ENCODE results near the gene MGLL. TPM values are rescaled to one million over a fixed set of nuclear protein-coding genes. Genes with fewer than 3 reads are reported as not detected.
A peak's percentile ranks its signal among the peaks of the same experiment; 100 is the strongest.

MGLL gene
- total and polyA plus RNA-seq, 9 of the 15 experiments (the other 6 are each of a cell fraction or from before 2014, with no cell fraction given), result 0.12 to 0.32 (median 0.18) TPM; not detected in 6

DNA sequence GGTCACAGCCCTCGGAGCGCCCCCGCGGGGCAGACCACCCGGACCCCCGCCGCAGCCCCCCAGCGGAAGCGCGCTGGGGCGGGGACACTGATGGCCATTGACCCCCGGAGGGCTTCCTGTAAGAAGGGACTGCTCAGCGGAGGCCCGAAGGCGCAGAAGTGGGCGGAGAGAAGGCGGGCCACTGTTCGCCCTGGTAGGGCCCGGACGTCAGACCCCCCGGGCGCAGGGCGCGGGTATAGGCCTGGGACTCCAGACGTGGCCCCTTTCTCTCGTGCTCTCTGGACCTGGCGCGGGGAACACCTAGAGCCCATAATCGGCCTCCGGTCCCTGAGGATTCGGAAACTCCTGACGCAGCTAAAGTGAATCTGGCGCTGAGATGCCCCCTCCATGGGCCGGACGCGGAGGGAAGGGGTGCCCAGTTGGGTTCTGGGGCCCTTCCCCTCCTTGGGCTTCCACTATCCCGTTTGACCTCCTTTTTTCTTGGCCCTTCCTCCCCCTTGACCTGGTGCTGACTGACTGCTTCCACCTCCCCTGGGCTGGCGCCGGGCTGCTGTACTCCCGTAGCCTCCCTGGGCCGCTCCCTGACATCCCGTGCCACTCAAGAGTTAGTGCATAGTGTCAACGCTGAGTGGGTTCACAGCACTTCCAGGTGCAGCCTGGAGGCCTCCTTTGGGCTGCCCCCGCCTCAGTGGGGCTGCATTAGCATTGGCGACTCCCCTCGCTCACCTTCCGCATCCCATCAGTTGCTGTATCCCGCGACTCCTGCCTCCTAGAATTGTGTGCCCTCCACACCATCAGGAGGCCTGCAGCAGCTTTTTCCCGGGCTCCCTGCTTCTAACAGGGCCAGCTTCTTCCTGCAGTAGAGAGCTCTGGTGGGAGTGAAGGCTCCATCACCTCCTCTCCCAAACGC, 148.9 kb downstream of the MGLL start (continued):
- TF ChIP-seq, protein P1, sequence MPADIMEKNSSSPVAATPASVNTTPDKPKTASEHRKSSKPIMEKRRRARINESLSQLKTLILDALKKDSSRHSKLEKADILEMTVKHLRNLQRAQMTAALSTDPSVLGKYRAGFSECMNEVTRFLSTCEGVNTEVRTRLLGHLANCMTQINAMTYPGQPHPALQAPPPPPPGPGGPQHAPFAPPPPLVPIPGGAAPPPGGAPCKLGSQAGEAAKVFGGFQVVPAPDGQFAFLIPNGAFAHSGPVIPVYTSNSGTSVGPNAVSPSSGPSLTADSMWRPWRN (IDR thresholded peaks at IDR 0.05; ENCODE audit: low read depth), result no peak
- TF ChIP-seq FOXM1 (IDR thresholded peaks at IDR 0.05; ENCODE audit: low read depth), result no peak
- no peak for TF ChIP-seq FOXM1 (CRISPR knock-in tag; IDR thresholded peaks at IDR 0.05; ENCODE audit: low read depth)
- TF ChIP-seq MED1 (CRISPR knock-in tag; IDR thresholded peaks at IDR 0.05; ENCODE audit: borderline replicate concordance), result no peak
- TF ChIP-seq, protein P2, sequence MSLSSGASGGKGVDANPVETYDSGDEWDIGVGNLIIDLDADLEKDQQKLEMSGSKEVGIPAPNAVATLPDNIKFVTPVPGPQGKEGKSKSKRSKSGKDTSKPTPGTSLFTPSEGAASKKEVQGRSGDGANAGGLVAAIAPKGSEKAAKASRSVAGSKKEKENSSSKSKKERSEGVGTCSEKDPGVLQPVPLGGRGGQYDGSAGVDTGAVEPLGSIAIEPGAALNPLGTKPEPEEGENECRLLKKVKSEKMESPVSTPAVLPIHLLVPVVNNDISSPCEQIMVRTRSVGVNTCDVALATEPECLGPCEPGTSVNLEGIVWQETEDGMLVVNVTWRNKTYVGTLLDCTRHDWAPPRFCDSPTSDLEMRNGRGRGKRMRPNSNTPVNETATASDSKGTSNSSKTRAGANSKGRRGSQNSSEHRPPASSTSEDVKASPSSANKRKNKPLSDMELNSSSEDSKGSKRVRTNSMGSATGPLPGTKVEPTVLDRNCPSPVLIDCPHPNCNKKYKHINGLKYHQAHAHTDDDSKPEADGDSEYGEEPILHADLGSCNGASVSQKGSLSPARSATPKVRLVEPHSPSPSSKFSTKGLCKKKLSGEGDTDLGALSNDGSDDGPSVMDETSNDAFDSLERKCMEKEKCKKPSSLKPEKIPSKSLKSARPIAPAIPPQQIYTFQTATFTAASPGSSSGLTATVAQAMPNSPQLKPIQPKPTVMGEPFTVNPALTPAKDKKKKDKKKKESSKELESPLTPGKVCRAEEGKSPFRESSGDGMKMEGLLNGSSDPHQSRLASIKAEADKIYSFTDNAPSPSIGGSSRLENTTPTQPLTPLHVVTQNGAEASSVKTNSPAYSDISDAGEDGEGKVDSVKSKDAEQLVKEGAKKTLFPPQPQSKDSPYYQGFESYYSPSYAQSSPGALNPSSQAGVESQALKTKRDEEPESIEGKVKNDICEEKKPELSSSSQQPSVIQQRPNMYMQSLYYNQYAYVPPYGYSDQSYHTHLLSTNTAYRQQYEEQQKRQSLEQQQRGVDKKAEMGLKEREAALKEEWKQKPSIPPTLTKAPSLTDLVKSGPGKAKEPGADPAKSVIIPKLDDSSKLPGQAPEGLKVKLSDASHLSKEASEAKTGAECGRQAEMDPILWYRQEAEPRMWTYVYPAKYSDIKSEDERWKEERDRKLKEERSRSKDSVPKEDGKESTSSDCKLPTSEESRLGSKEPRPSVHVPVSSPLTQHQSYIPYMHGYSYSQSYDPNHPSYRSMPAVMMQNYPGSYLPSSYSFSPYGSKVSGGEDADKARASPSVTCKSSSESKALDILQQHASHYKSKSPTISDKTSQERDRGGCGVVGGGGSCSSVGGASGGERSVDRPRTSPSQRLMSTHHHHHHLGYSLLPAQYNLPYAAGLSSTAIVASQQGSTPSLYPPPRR (CRISPR knock-in tag; IDR thresholded peaks at IDR 0.05; ENCODE audit: borderline replicate concordance), result no peak
- TF ChIP-seq STAG1 (CRISPR knock-in tag; IDR thresholded peaks at IDR 0.05; ENCODE audit: borderline replicate concordance), result no peak
- no peak for TF ChIP-seq U2AF2 (optimal IDR thresholded peaks at IDR 0.05; ENCODE audit: low read depth, low read length)
- TF ChIP-seq PML (IDR thresholded peaks at IDR 0.05; ENCODE audit: low read length), result no peak
- TF ChIP-seq, protein P3, sequence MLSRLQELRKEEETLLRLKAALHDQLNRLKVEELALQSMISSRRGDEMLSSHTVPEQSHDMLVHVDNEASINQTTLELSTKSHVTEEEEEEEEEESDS (CRISPR knock-in tag; IDR thresholded peaks at IDR 0.05), result no peak
- TF ChIP-seq ADNP (tag; IDR thresholded peaks at IDR 0.05), result no peak
- TF ChIP-seq, protein P4, sequence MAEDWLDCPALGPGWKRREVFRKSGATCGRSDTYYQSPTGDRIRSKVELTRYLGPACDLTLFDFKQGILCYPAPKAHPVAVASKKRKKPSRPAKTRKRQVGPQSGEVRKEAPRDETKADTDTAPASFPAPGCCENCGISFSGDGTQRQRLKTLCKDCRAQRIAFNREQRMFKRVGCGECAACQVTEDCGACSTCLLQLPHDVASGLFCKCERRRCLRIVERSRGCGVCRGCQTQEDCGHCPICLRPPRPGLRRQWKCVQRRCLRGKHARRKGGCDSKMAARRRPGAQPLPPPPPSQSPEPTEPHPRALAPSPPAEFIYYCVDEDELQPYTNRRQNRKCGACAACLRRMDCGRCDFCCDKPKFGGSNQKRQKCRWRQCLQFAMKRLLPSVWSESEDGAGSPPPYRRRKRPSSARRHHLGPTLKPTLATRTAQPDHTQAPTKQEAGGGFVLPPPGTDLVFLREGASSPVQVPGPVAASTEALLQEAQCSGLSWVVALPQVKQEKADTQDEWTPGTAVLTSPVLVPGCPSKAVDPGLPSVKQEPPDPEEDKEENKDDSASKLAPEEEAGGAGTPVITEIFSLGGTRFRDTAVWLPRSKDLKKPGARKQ (CRISPR knock-in tag; IDR thresholded peaks at IDR 0.05), result no peak
- TF ChIP-seq CHD1 (IDR thresholded peaks at IDR 0.05; ENCODE audit: low read length), result no peak
- TF ChIP-seq ZNF347 (CRISPR knock-in tag; IDR thresholded peaks at IDR 0.05; ENCODE audit: low read depth), result no peak
- TF ChIP-seq, protein P5, sequence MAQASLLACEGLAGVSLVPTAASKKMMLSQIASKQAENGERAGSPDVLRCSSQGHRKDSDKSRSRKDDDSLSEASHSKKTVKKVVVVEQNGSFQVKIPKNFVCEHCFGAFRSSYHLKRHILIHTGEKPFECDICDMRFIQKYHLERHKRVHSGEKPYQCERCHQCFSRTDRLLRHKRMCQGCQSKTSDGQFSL (CRISPR knock-in tag; IDR thresholded peaks at IDR 0.05), result no peak
- TF ChIP-seq, protein P5 (tag; IDR thresholded peaks at IDR 0.05), result no peak
- TF ChIP-seq NFIC (IDR thresholded peaks at IDR 0.05), result no peak
- no peak for TF ChIP-seq TAF7 (tag; IDR thresholded peaks at IDR 0.05)
- peak; percentile 8 for TF ChIP-seq CCNT2 (IDR thresholded peaks at IDR 0.05; ENCODE audit: borderline replicate concordance, extremely low read depth, insufficient read length, low read depth, low read length)
- TF ChIP-seq ATF7 (IDR thresholded peaks at IDR 0.05), result no peak
- no peak for TF ChIP-seq KAT7 (CRISPR knock-in tag; IDR thresholded peaks at IDR 0.05; ENCODE audit: borderline replicate concordance)
